Stimulated activated naive CD8-positive, alpha-beta T cell treated with anti-CD3 and anti-CD28 coated beads, Interleukin-15, amount 100 ng/mL, for 72 hours (primary cell): ENCODE measurements around the gene AP2A2.
"Not testable (repeated sequence)": the region's sequence is repeated elsewhere in the genome, so short reads cannot be mapped to it uniquely, and the experiment has no call there.

Experiments used
- ATAC-seq: fragments of 150-1000 bp; cut with Tn5 transposase; 2 replicates; pipeline ENCODE4 v1.10.0; 2021; ENCODE audit warnings: mild to moderate bottlenecking, moderate library complexity
- DNase-seq, 2 donors: peaks; one replicate each; pipeline ENCODE4 v3.0.0; 2021 to 2022
- H3K27ac Mint-ChIP-seq, 2 donors: one replicate each; pipeline ENCODE4 v1.8.0; 2022; ENCODE audit warnings: mild to moderate bottlenecking in 2 of 2, mixed read lengths in 2 of 2, moderate library complexity in 2 of 2
- H3K27me3 Mint-ChIP-seq: one replicate; pipeline ENCODE4 v1.8.0; 2022; ENCODE audit warnings: mixed read lengths
- H3K4me1 Mint-ChIP-seq: one replicate; pipeline ENCODE4 v1.8.0; 2022; ENCODE audit warnings: mild to moderate bottlenecking, mixed read lengths
- H3K4me3 Mint-ChIP-seq, 2 donors: one replicate each; pipeline ENCODE4 v1.8.0; 2022; ENCODE audit warnings: mild to moderate bottlenecking in 2 of 2, mixed read lengths in 2 of 2, moderate library complexity in 1 of 2
- H3K9me3 Mint-ChIP-seq, 2 donors: one replicate each; pipeline ENCODE4 v1.8.0; 2022; ENCODE audit warnings: mixed read lengths in 2 of 2

The AP2A2 gene

DNA sequence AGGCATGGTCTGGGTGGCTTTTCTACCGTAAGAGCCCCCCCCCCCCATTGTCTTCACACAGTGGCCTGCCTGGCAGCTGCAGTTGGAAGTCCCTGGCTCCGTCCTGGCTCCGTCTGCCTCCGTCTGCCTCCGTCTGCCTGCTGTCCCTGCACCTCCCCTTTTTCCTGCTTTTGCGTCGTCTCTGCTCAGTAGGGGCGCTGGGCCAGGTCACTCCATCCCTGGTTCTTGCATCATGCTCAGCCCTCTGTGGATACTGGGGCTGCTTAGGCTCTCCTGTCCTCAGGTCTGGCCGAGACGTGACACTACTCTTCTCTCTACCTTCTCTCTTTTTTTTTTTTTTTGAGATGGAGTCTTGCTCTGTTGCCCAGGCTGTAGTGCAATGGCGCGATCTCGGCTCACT lies 27.8 kb downstream of the AP2A2 start:
- Mint-ChIP-seq H3K9me3 (no peaks in the 10 kb centered on the region), H3K27ac (peak overlapping the region in 1 of 2 donors; percentile 42), H3K4me3 (no peak overlapping the region), H3K27me3 (no peaks in the 10 kb centered on the region), H3K4me1 (peaks cover 43% of the 10 kb centered on the region)
- DNase-seq (no peak), ATAC-seq (no peak)

DNA sequence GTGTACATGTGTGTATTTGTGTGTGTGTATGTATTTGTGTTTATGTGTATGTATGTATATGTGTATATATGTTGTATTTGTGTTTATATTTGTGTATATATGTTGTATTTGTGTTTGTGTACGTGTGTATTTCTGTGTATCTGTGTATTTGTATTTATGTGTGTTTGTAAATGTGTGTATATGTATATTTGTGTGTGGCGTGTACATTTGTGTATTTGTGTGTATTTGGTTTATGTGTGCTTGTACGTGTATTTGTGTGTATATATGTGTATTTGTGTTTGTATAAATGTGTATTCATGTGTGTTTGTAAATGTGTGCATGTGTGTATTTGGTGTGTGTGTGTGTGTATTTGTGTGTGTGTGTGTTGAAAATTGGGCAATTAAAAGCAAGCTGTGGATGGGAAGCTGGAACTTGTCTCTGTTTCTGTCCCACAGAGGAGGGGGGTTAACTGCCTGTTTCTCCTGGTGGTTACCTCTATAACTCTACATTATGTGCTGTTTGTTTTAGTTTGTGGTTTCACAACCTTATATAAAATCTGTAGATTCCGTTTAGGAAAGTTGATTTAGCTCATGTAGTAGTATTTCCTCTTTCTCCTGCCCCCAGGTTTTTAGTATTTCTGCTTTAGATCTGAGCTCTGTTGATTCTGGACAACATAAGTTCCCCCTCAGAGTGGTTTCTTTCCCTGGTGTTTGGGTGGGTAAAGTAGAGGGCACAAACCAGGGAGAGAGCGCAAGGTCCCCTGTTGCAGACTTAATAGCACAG lies 28.9 kb downstream of the AP2A2 start:
- Mint-ChIP-seq H3K9me3 (no peaks in the 10 kb centered on the region), H3K27ac (no peak overlapping the region), H3K27me3 (no peaks in the 10 kb centered on the region), H3K4me3 (no peak overlapping the region), H3K4me1 (peaks cover 43% of the 10 kb centered on the region)
- DNase-seq, result no peak
- no peak for ATAC-seq

DNA sequence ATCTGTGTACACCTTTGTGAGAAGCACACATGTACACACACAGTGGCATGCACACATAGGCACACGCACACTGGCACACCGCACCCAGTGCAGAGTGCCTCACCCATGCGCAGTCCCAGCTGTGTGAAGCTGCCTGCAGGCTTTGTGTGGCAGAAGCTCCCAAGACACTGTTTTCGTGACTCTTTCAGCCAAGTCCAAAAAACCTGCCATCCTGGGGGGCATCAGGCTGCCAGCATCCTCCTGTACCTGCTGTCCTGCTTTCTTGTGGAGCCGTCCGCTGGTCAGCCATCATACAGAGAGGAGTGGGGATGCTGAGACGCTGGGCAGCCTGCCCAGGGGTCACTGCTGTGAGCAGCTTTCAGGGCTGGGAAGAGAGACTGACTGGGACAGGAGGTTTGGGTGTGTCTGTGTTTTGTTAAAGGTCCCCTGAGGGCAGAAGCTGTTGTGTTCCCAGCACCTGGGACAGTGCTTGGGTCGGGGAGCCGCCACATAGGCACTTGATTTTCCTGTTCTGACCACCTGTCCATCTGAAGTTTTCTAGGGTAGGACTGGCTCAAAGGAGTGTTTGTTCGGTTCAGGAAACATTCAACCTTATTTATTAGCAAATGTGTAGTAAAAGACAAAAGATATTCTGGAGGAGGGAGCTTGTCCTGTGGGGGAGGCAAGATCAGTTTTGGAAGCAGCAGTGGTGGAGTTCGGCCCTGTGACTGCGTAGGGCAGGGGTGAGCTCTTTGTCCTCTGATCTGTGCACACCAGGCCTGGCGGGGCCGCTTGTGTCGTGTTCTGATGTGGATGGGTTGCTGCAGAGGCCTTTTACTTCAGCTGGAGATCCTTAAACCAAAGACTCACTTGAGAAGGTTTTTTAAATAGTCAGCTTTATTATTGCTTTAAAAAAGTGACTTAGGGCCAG lies 29.7 kb downstream of the AP2A2 start:
- Mint-ChIP-seq H3K4me1 (peaks cover 43% of the 10 kb centered on the region), H3K9me3 (no peaks in the 10 kb centered on the region), H3K4me3 (no peak overlapping the region), H3K27me3 (no peaks in the 10 kb centered on the region), H3K27ac (peak overlapping the region in 1 of 2 donors; percentile 83)
- ATAC-seq, result no peak
- DNase-seq, result no peak

DNA sequence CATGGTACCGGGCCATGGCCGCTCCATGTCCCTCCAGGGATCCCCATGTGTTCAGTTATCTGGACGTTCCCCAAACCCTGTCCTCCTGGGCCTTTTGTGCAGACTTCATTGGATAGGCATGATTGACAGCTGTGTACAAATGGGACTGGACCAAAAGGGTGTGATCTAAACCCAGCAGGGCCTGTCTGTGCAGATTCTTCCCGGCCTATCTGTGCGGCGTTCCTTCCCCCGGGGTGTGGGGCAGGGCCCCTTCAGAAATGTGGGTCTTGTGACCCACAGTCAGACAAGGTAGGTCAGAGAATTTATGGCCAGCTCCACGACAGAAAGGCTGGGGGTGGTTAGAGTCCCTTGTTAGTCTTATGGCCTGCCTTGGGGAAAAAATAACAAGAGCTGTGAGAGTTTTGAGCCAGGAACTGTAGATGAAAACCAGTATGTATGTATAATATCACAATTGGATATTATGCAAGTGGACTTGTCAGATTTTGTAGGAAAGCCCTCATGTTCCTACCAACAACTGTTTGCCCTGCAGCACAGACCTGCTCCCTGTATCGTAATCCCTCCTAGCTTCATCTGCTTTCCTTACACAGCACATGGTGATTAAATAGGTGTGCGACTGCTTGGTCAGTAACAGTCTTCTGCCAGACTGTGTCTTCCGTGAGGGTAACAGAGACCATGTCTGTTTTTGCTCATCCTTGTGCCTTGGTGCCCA lies 31.7 kb downstream of the AP2A2 start:
- Mint-ChIP-seq H3K4me1 (peaks cover 43% of the 10 kb centered on the region), H3K27me3 (no peaks in the 10 kb centered on the region)
- ATAC-seq, result no peak

DNA sequence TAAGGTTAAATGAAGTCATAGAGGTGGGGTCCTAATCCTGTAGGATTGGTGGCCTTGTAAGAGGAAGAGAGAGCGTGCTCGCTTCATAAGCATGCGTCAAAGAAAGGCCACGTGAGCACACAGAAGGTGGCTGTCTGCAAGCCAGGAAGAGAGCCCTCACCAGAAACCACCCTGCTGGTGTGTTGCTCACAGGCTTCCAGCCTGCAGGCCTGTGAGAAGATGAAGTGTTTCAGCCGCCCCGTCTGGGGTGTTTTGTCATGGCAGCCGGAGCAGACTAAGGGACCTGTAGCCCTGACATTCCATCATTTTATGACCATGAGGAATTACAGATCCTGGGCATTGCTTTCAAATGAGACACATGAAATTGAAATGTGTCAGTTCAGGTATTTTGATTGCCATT lies 32.4 kb downstream of the AP2A2 start:
- Mint-ChIP-seq H3K9me3 (no peaks in the 10 kb centered on the region), H3K4me1 (peaks cover 35% of the 10 kb centered on the region), H3K4me3 (no peak overlapping the region), H3K27me3 (no peaks in the 10 kb centered on the region), H3K27ac (no peak overlapping the region)
- no peak for ATAC-seq
- DNase-seq, result no peak

More for the DNA sequence above, 31.7 kb downstream of the AP2A2 start:
- H3K9me3 Mint-ChIP-seq, result no peaks in the 10 kb centered on the region
- peak overlapping the region in 1 of 2 donors; percentile 3 for H3K27ac Mint-ChIP-seq
- H3K4me3 Mint-ChIP-seq, result no peak overlapping the region
- DNase-seq, result no peak

DNA sequence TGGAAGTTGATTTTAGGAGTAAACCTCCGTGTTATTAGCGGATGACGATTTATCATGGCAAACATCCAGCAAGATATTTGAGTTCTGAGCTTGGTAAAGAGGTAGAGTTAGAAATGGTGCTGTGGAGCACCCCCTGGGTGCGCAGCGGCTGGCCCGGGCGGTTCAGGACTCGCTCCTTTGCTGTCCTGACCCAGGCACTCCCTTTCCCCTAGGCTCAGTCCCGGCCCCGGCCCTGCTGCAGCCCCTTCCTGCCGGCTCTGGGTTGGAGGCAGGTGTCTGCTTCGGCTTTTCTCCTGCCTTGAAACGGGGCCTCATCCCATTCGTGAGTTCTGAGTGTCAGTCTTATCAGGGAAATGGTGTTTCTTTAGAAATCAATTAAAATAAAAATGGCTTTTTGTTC lies 33.4 kb downstream of the AP2A2 start:
- DNase-seq (no peak), ATAC-seq (no peak)
- Mint-ChIP-seq H3K9me3 (no peaks in the 10 kb centered on the region), H3K4me1 (peaks cover 31% of the 10 kb centered on the region), H3K4me3 (no peak overlapping the region), H3K27ac (no peak overlapping the region), H3K27me3 (no peaks in the 10 kb centered on the region)

DNA sequence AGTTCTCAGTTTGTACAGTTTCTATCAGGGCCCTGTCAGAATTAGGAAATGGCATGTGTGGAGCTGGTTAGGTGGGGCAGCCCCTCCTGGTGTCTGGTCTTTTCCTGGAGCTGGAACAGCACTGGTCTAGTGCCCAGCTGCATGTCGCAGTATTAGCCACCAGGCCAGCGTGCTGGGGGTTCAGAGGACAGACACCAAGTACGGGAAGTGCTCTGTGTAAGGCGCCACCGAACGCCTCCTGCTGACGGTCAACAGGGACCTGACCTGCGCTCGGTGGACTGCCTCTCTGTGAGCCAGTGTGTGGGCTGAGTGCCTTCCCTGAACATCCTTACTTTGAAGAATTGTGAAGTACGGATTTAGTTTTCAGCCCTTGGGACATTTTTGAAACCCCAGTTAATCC lies 33.9 kb downstream of the AP2A2 start:
- no peak for ATAC-seq
- peak overlapping the region in 1 of 2 donors; percentile 16 for H3K27ac Mint-ChIP-seq

DNA sequence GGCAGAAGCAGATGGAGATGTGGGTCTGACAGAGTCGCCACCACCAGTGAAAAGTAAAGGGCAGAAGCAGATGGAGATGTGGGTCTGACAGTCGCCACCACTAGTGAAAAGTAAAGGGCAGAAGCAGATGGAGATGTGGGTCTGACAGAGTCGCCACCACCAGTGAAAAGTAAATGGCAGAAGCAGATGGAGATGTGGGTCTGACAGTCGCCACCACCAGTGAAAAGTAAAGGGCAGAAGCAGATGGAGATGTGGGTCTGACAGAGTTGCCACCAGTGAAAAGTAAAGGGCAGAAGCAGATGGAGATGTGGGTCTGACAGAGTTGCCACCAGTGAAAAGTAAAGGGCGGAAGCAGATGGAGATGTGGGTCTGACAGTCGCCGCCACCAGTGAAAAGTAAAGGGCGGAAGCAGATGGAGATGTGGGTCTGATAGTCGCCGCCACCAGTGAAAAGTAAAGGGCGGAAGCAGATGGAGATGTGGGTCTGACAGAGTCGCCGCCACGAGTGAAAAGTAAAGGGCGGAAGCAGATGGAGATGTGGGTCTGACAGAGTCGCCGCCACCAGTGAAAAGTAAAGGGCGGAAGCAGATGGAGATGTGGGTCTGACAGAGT lies 35.7 kb downstream of the AP2A2 start:
- H3K9me3 Mint-ChIP-seq, H3K27me3 Mint-ChIP-seq, H3K4me3 Mint-ChIP-seq, H3K27ac Mint-ChIP-seq, DNase-seq, ATAC-seq: not testable (repeated sequence)
- H3K4me1 Mint-ChIP-seq, result peaks cover 33% of the 10 kb centered on the region

More for the DNA sequence above, 33.9 kb downstream of the AP2A2 start:
- no peak overlapping the region for H3K4me3 Mint-ChIP-seq
- H3K4me1 Mint-ChIP-seq, result peaks cover 31% of the 10 kb centered on the region
- no peak for DNase-seq
- H3K9me3 Mint-ChIP-seq, result no peaks in the 10 kb centered on the region
- no peaks in the 10 kb centered on the region for H3K27me3 Mint-ChIP-seq

DNA sequence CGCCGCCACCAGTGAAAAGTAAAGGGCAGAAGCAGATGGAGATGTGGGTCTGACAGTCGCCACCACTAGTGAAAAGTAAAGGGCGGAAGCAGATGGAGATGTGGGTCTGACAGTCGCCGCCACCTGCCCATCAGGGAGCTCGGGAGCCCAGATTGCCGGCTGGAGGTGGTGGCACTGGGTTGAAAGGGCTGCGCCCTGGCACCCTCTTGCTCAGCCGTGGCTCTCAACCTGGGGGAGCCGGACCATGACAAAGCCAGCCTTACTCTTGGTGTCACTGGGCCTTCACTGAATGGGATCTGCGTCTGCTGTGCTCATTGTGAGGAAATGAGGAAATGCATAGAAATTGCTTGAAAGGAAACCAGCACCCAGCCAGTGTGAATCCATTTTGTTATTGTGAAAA lies 36.3 kb downstream of the AP2A2 start:
- H3K9me3 Mint-ChIP-seq, result no peaks in the 10 kb centered on the region
- H3K4me1 Mint-ChIP-seq, result peaks cover 33% of the 10 kb centered on the region
- no peaks in the 10 kb centered on the region for H3K27me3 Mint-ChIP-seq
- no peak overlapping the region for H3K4me3 Mint-ChIP-seq
- no peak for DNase-seq
- no peak for ATAC-seq
- no peak overlapping the region for H3K27ac Mint-ChIP-seq

DNA sequence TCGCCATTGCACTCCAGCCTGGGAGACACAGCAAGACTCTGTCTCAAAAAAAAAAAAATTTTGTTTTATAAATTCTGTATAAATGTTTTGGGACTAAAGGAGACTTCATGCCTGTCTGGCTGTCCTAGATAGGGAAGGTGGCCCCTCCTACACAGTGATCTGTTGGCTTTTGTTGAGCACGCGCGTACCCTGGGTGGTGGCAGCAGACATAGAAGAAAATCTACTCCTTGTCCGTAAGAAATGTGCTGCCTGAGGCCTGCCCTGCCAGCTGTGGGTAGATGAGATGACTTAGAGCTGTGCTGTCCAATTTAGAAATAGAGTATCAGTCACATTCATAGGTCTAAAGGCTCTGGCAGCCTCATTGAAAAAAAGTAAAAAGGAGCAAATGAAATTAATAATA lies 37.0 kb downstream of the AP2A2 start:
- Mint-ChIP-seq H3K27ac (peak overlapping the region in 1 of 2 donors; percentile 74), H3K9me3 (no peaks in the 10 kb centered on the region), H3K4me3 (no peak overlapping the region), H3K4me1 (peaks cover 30% of the 10 kb centered on the region), H3K27me3 (no peaks in the 10 kb centered on the region)
- DNase-seq (no peak), ATAC-seq (no peak)

DNA sequence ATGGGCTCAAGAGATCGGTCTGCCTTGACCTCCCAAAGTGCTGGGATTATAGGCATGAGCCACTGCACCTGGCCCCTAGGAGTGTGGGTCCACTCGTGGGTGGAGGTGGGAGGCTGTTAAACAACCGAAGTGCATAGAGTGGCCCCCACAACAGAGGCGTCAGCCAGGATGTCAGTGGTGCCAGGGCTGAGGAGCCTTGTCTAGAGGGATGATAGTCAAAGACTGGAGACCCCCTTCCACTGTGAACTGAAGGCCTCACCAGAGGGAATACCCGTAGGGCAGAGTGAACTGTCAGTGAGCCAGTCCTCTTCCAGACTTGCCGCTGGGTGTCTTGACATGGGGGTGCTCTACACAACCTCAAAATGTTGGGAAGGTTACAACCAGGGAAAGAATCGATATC lies 38.2 kb downstream of the AP2A2 start:
- no peaks in the 10 kb centered on the region for H3K9me3 Mint-ChIP-seq
- H3K4me3 Mint-ChIP-seq, result no peak overlapping the region
- H3K27ac Mint-ChIP-seq, result peak overlapping the region in 1 of 2 donors; percentile 22
- ATAC-seq, result peak; percentile 53
- DNase-seq, result no peak
- peaks cover 35% of the 10 kb centered on the region for H3K4me1 Mint-ChIP-seq
- H3K27me3 Mint-ChIP-seq, result no peaks in the 10 kb centered on the region

DNA sequence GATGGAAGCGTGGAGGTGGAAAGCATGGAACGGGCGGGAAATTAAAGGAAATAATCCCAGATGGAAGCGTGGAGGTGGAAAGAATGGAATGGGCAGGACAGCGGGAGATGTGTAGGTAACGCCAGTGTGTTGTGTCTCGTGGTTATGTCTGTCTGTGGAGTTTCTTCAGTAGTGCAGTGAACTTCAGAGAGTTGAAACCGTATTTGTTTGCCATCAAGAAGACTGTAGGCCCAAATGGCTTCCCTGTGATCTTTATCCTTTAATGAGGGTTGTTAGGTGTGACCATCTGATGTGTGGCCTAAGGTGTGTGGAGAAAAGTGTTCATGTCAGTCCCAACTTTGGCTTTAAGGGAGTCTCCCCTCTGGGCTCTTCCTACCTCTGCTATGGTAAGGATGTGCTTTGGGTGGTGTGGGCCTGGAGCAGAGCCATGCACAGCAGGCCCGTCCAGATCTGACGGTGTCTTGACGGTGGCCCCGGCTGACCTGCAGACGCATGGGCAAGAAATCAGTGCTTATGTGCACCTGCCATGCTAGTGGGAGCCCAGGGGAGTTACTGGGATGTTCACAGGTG lies 39.6 kb downstream of the AP2A2 start:
- DNase-seq (peak in 1 of 2 donors; percentile 24), ATAC-seq (peak; percentile 72)
- no peaks in the 10 kb centered on the region for H3K9me3 Mint-ChIP-seq
- no peak overlapping the region for H3K27ac Mint-ChIP-seq
- peaks cover 46% of the 10 kb centered on the region for H3K4me1 Mint-ChIP-seq
- H3K27me3 Mint-ChIP-seq, result no peaks in the 10 kb centered on the region
- H3K4me3 Mint-ChIP-seq, result no peak overlapping the region

DNA sequence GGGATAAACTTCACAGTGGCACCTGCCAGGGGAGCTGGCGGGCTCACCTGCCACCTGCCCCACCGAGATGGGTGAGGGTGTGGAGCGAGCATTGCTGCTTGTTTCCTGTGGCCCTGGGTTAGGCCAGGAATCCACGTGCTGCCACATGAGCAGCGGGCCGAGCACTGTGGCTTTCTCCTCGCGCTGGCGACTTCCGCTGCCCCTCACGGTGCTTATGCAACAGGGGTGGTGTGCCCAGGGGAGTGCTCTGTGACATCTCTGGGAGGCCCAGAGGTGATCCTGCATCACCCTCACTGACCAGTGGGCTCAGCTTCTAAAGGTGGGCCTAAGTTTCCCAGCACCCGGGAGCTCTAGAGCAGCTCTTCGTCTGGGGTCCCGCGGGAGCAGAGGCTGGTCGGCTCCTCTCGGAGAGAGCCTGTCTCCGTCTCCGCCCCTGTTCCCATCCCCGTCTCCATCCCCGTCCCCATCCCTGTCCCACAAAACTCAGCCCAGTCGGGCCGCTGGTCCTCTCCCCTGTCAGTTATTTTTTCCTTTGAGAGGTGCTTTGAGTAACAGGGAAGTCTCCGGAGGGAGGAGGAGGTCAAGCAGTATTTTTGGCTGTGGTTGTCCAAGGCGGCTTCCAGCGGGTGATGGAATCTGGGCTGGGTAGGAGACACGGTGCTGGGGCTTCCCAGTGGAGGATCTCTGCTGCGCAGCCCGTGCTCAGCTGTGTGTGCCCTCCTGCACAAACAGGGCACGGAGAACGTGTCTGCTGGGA lies 42.5 kb downstream of the AP2A2 start:
- no peaks in the 10 kb centered on the region for H3K9me3 Mint-ChIP-seq
- no peak for ATAC-seq
- H3K27me3 Mint-ChIP-seq, result no peaks in the 10 kb centered on the region
- H3K4me1 Mint-ChIP-seq, result peaks cover 58% of the 10 kb centered on the region
- DNase-seq, result no peak
- H3K27ac Mint-ChIP-seq, result no peak overlapping the region
- no peak overlapping the region for H3K4me3 Mint-ChIP-seq

DNA sequence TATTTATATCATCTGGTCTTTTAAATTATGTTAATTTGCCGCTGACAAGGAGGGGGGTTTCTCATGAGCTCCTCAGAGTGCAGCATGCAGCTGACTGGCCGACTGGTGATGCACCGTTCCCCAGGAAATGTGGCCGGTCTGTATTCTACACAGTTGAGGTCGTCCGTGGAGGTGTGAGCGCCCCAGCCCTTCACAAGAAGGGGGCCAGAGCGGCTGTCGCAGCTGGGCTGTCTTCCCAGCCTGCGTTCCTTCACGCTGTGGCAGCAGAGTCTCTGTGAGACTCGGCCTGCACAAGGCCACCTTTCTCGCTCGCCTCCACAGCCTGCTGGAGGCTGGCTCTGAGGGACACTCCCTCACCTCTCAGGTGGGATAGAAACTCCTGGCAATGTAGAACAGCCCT lies 43.2 kb downstream of the AP2A2 start:
- H3K27ac Mint-ChIP-seq, result no peak overlapping the region
- no peak for DNase-seq
- ATAC-seq, result no peak
- no peak overlapping the region for H3K4me3 Mint-ChIP-seq
- H3K4me1 Mint-ChIP-seq, result peaks cover 55% of the 10 kb centered on the region
- H3K27me3 Mint-ChIP-seq, result no peaks in the 10 kb centered on the region
- no peaks in the 10 kb centered on the region for H3K9me3 Mint-ChIP-seq
